ENCODE results near the gene CCDC85C.

The CCDC85C gene

DNA sequence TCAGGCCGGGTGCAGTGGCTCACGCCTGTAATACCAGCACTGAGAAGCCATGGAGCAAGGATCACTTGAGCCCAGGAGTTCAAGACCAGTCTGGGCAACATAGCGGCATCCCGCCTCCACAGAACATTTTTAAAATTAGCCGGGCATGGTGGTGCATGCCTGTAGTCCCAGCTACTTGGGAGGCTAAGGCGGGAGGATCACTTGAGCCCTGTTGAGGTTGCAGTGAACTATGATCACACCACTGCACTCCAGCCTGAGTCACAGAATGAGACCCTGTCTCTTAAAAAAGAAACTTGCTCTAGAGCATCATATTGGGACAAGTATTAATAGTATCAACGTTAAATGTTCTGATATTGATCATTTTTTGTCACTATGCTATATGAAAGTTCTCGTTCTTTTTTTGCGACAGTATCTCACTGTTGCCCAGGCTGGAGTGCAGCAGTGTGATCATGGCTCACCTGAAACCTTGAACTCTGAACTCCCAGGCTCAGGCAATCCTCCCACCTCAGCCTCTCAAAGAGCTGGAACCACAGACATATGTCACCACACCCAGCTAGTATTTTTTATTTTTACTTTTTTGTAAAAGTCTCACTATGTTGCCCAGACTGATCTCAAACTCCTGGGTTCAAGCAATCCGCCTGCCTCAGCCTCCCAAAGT is 47.7 kb downstream of the CCDC85C start:
- no peak for DNase-seq (ENCODE audit: low read depth)

DNA sequence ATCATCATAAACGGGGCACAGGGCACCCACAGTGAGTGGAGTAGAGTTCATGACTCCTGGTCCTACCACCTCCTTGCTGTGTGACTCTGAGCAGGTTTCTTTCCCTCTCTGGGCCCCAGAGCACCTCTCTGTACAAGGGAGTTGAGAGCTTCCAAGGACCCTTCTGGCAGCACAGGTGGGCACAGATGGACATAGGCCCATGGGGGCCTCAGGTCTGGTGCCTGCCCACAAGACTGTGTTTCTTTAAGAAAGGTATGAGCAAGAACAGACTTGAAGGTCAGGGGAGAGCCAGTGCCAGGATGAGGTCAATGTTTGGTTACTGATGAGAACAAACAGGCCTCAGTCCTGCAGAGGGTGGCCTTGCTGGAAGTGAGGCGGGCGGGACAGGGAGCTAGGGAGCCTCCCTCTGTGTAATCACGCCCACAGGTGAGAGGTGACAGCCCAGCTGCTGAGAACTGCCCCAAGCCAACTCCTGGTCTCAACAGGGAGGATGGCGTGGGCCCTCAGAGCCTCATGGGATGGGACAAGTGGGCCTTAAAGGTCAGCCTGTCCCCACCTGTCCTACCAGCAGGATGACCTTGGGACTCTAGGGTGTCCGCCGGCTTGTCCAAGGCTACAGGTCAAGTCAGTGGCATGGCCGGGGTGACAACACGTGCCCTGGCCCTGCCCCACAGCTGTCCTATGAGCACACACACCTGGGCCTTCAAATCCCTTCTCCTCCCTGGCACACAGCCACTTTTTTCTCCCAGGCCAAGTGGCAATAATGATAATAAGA is 49.1 kb downstream of the CCDC85C start:
- no peak for DNase-seq (ENCODE audit: low read depth)

DNA sequence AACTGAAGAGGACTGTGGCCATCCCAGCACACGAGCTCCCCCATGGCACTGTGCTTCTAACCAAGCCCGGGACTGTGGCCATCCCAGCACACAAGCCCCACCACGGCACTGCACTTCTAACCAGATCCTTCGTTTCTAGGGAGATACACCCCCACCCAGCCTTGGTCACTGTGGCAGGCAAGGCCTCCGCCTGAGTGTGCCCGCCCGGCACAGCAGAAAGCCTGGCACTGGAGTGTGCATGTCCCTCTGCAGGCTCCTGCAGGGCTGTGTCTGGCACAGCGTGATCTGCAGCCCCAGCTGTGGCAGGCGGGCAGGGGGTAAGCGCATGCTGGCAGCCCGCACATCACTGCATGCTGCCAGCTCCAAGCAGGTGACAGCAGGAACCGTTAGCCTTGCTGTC is 49.8 kb downstream of the CCDC85C start:
- DNase-seq (ENCODE audit: low read depth), result no peak

DNA sequence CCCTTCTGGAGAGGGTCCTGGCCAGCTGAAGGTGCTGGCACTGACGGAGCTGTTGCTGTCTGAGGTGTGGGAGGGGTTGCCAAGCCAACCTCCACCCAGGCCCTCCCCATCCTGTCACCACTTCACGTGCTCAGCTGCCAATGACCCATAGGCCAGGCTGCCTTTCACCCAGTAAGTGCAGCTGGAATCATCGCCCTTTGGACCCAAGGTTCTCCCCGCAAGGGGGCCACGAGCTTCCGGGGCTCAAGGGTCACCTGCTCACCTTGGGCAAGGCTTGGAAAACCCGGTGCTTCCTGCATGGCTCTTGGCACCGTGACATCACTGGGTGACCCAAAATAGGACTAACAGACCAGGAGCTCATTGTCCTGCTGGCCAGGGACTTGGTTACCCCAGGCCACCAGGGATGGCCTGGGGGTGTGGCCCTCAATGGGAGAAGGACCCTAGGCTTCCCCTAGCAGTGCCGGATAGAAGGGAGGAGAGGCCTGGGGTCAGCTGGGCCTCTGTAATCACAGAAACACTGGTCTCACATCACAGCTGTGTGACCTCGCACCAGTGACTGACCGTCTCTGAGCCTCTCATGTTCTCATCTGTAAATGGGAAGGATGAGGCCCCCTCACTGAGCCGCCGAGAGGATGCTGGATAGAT is 51.3 kb downstream of the CCDC85C start:
- DNase-seq (ENCODE audit: low read depth), result no peak

DNA sequence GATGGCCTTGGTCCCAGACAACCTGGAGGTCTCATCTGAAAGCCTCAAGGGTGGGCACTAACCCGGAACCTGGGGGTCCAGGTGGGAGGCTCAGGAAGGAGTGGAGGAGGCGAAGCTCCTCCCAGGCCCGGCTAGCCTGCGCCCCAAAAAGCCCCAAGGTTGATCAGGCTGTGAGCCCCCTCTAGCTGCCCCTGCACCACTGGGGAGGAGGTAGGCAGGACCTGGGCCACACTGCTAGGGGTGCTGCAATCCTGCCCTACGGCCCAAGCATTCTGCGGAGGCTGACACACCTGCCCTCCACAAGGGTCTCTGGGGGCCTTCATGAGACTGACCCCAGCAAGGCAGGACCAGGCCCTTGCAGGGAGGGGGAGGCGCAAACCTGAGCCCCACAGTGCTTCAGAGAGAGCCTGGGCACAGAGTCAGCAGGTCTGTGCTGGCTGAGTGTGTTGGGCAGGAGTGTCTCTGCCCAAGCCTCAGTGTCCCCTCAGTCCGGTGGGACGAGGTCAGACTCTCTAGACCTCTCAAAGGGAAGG is 51.9 kb downstream of the CCDC85C start:
- no peak for DNase-seq (ENCODE audit: low read depth)

DNA sequence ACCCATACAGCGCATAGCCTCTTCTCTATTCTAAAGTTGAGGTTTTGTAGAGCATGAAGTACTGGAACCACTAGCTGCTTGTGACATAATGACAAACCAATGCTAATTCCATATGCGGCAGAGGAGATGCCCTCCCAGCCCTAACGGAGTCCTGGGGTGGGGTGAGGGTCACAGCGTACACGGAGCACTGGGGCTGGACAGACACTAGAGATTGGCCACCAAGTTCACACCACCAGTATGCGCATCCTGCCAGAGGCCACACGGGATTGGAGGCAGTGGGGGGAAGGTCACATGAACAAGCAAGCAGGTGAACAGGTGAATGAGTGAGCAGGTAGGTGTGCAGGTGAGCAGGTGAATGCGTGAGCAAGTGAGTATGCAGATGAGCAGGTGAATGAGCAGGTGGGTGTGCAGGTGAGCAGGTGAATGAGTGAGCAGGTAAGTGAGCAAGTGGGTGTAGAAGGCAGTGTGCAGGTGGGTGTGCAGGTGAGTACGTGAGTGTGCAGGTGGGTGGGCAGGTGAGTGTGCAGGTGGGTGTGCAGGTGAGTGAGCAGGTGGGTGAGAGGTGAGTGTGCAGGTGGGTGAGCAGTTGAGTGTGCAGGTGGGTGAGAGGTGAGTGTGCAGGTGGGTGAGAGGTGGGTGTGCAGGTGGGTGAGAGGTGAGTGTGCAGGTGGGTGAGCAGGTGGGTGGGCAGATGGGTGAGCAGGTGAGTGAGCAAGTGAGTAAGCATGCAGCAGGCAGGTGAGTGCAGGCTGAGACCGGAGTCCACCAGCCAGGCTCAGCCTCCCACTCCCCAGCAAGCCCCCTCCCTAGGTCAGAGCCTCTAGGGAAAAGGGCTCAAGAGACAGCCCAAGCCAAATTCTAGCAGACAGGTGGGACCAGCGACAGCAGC is 52.7 kb downstream of the CCDC85C start:
- DNase-seq (ENCODE audit: low read depth), result no peak

DNA sequence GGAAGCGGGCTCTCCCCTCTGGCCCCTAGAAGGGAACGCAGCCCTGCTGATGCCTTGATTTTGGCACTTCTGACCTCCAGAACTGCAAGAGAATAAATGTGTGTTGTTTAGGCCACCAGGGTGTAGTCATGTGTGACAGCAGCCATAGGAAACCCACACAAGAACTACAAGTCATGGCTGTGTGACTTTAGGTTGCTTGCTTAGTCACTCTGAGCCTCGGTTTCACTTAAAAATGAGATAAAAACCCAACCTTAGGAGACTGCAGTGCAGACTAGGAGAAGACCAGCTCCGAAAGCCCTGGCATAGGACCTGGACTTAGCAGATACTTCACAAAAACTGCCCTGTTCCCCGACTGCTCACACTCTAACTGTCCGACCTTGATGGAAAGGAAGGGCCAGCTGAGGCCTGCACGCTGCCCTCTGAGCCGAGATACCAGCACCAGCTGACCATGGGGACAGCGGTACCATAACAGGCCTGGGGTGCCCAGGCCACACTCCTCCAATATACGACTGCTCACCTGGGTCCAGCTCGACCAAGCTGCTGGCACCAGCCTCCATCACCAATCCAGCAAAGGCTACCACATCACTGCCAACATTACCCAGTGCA is 53.5 kb downstream of the CCDC85C start:
- DNase-seq (ENCODE audit: low read depth), result no peak

DNA sequence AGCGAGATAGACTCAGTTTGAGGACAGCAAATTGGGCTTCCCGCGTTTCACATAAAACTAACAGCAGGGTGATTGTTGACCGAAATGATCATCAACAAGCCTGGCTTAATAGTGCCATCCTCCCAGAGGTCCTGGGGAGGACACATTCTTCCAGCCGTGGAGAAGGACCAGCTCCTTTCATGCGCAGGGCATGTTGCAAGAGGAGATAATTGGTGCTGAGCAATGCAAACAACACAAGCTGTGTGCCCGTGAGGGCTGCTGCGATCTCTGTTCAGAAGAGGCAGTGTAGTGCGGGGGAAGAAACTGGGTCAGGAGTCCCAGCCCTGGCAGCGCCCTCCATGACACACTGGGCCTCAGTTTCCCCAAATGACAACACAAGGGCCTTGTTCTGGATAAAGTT is 54.3 kb downstream of the CCDC85C start:
- DNase-seq (ENCODE audit: low read depth), result no peak

DNA sequence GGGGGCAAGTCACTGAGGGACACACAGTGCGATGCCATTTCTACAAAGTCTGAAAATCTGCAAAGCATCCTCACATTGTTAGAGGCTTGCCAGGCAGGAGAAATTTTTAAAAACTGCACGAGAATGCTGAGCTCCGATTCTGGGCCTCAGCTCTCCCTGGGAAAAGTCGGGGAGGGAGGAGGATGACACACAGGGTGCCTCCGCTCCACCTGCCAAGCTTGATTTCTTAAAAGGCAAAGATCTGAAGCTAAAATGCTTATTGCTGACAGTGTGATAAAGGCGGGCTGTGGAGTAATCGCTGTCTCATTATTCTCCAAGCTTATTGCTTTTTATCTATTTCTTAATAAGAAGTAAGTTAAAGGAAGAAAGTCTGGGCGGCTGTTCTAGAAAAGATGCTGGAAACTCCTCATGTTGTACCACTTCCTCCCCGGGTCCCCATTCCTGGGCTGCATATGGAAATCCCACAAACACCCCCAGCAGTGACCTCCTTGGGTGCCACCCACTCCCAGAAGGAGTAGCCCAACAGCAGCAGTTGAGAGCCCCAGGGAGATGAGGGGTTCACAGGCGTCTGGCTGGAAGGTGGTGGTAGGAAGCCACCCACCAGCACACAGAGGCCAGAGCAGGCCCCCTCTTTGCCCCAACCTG is 55.0 kb downstream of the CCDC85C start:
- DNase-seq (ENCODE audit: low read depth), result no peak

DNA sequence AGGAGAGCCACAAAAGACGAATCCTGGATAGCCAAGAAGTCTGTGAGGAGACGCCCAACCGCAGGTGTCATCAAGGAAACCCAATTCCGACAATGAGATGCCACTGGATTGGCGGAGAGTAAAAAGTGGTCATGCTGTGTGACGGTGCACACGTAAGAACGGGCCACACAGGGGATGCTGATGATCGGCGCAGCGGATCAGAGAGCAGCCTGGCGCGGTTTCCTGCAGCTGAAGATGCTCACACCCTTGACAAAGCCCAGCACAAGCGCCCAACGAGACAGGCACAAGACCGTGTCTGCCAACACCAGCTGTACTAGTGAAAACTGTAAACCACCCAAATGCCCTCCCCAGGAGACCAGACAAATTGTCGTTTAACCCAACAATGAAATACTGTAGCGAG is 55.8 kb downstream of the CCDC85C start:
- DNase-seq (ENCODE audit: low read depth), result no peak

DNA sequence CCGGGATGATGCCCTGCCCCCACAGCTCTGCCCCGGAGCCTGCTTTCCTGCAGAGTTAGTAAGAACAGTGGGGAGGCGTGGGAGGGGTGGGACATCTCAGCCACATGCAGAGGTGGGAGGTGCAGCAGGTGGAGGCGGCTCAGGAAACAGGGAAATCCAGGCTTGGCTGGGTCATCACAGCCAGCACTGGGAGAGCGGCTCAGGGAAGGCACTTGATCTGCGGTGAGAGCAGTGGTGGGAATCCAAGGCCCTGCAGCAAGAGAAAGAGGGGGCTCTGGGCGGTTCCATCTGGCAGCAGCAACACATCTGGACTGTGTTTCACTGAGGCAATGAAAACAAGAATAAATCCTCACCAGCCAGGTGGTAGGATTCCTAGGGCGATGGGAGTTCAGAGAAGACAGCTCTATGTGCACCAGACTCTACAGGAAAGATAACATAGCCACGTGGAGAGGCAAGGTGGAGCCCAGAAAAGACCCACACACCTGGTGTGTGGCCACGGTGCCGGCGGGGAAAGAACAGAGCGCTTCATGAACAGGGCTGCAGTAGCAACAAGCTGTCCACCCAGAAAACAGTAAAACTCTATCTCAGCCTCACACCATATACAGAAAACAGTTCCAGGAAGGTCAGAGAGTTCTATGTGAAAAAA is 57.6 kb downstream of the CCDC85C start:
- no peak for DNase-seq (ENCODE audit: low read depth)

DNA sequence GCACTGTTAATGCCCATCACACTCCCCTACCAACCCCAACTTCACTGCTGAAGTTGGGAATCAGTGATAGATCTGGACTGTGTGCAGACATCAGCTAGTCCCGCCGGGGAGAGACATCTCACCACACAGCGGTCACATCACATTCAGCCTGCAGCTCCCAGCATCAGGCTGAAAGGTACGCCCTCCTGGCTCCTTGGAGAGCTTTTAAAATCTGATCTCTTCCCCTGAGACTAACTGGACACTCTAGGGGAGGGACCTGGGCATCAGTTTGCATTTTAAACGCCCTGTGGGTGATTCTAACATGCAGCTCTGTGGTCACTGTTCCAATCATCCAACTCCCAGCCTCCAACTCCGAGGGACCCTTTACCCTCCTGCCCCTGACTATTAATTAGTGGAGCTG is 58.4 kb downstream of the CCDC85C start:
- DNase-seq (ENCODE audit: low read depth), result no peak

DNA sequence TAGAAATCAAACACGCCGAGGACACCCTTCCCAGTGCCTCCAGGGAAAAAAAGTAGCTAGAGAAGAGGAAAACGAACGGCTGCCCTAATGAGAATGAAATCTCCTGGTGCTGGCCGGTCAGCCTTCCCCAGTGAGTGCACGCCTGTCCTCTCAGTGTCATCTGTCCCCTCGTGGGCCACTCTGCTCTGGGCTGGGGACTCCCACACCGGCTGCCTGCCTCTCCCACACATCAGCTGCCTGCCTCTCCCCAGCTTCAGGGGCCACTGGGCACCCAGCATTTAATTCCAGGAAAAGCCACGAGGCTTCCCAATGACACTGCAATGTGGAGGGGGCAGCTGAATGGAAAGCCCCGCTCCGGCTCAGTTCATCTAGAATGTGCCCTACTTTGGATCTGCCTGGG is 59.0 kb downstream of the CCDC85C start:
- no peak for DNase-seq (ENCODE audit: low read depth)

DNA sequence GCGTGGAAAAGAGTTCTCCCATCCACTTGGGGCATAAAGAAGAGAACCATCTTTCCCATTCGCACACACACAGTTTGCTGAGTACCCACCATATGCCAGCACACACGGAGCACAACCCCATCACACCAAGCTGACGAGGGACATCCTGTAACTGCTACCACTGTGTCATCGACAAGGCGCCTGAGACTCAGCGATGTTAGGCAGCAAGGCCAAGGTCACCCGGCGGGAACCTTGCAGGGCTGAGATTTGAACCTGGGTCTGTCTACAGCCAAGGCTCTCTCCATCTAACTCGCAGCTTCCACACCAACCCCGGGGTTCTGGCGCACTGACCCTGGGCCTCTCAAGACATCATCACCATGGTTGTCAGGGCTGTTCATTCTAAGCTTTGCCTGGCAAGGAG is 60.0 kb downstream of the CCDC85C start:
- no peak for DNase-seq (ENCODE audit: low read depth)

DNA sequence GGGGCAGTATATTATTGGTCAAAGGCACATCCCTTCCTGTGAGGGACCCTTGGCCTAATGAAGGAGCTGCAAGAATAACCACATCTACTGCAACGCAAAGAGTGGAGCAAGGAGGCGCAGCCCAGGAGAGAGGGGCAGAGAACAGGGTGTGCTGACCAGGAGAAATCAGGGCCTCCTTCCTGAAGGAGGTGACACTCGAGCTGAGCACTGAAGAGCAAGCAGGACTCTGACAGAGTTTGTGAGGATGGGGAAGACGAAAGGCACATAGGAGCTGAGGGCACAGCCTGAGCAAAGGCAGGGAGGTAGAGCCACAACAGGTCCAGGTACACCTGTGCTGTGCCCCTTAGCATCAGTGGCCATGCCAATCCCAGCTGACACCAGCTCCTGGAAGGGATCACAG is 60.6 kb downstream of the CCDC85C start:
- no peak for DNase-seq (ENCODE audit: low read depth)

DNA sequence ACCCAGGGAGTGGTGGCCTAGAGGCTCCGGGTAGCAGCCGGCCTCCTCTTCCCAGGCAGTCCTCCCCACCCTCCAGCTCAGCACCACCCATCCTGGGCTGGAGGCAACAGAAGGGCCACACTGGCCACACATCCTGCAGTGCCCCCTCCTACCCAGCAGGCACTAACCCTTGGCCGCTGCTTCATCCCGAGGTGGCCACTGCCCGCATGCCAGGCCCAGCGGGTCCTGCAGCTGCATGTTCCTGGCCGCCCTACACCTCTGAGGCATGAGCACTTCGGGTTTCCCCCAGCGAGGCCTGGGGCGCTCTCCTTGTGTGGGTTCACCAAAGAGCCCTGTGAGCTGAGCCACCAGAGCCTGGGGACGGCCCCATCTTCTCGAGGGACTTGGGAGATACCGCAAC is 61.4 kb downstream of the CCDC85C start:
- DNase-seq (ENCODE audit: low read depth), result no peak

DNA sequence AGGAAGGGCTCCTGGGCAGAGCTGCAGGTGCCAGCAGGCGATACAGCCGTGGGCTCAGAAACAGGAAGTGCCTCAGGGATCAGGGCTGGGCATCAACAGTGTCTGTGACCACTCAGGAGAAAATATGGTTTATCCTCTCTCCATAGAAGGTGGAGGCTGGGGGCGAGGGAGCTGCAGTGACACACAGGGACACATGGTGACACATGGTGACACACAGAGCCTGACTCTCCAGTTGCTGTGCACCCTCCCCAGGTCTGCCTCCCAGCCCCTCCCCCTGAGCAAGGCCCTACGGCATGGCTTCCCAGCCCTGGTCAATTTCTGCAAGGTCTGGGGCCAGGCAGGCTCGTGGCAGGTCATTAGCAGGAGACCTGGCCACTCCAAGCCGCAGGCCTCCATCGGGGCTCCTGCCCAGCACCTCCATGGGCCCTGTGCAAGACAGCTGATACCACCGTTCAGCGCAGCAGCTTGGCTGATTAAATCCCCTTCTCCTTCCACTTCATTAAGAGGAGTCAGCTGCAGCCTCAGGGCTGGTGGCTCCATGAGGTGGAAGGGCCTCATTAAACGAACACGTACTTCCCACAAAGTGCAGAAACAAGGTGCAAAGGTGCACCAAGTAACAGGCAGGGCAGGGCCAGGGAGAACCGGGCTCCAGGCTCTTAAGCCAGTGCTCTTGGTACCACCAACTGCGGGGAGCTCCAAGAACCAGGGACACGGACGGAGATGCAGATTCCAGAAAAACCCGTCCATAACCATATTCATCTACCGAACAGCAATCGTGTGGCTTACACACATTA is 62.1 kb downstream of the CCDC85C start:
- no peak for DNase-seq (ENCODE audit: low read depth)

DNA sequence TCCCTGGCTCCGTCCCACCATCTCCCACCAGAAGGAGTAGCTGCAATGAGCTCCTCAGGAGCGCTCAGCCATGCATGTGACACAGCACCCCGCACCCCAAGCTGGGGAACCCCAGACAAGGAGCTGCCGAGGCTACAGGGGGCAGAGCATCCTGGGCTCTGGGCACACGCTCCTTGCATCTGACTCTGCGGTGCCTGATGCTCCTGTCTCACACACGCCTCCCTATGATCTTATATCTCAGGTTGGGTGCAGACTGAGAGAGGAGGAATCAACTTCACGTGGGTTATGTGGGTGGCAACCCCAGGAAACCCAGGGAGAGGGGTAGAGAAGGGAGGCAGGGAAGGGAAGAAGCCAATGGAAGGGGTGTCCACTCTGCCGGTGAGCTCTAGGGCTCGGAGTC is 62.8 kb downstream of the CCDC85C start:
- no peak for DNase-seq (ENCODE audit: low read depth)

DNA sequence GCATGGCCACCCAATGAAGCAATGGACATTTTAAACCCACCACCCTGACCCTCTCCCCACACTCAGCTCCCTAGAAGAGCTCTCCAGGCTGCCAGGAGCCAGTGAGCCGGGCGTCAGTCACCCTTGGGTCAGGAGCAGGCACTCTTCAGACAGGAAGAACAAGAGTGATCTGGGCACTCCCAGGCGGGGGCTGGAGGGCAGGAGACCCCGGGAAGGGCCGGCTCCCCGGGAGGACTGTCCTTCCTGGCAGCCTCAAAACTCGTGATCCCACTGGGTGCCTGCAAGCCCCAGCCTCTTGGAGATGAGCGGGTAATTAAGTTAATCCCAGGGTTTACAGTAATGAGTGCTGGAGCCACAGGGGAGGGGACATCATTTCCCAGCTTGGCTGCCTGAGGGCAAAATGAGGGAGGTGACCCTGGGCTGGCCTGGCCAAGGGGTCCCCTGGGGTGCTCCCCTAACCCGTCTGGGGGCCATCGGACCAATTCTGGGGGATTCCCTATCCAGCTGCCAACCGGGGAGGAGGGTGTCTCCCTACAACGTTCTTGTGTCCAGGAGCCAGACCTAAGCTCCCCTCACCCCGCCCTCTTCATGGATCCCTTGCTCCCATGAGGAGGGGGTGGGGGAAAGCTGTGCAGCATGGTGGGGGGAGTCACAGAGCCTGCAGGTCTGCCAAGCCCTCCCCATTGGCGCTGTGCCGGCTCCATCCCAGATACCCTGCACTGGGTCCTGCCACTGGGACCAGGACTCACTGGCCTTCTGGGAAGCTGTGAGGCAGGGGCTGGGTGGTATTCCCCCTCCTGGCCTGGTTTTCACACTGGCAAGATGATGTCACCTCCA is 63.6 kb downstream of the CCDC85C start:
- no peak for DNase-seq (ENCODE audit: low read depth)
